ENCODE data around the gene MAD1L1. TPM values are rescaled to one million over a fixed set of nuclear protein-coding genes. Genes with fewer than 3 reads are reported as not detected.

MAD1L1 gene
- total and polyA plus RNA-seq, 2 of the 8 experiments (the other 6 are each of a cell fraction or from before 2014, with no cell fraction given): 40.4 to 44.6 TPM

DNA sequence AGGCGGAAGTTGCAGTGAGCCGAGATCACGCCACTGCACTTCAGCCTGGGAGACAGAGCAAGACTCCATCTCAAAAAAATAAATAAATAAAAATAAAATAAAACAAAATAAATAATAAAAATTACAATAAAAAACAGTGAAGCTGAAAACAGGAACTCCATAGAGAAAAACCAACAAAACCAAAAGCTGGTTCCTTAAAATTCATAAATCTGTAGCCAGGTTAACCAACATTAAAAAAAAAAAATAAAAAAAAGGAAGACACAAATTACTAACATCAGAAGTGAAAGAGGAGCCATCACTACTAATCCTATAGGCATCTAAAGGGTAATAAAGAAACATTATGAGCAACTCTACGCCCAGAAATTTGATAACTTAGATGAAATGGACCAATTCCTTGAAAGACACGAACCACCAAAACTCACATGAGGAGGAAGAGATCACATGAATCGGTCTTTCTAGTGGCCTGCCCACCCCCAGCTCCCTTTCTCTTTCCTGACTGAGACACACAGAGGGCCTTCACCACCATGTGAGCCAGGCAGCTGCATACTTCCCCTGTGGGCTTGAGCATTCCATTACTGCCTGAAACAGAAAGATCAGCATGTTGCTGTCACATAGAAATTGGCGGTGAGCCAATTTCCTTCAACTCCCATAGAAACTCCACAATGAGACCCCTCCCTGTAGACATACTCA lies 208.7 kb downstream of the MAD1L1 start:
- Histone ChIP-seq H2AFZ (ENCODE audit: low read length) (no peak overlapping the region), H2BK5ac (ENCODE audit: low read depth, low read length) (no peak overlapping the region), H2BK15ac (ENCODE audit: low read length) (no peak overlapping the region), H3K79me2 (ENCODE audit: control insufficient read depth in 1 of 2, insufficient read depth in 2 of 2, low read length in 2 of 2) (peaks cover 0 to 6% of the 10 kb centered on the region in 2 experiments; a peak in 2 of 4 replicates), H2BK20ac (ENCODE audit: low read length) (no peak overlapping the region), H2BK120ac (replicated peaks; ENCODE audit: low read depth, low read length) (no peak overlapping the region), H3K9ac (replicated peaks in 1 of 4; ENCODE audit: extremely low read depth in 1 of 4, low read depth in 3 of 4, low read length in 3 of 4) (no peak overlapping the region), H2BK12ac (ENCODE audit: low read depth, low read length) (no peak overlapping the region), H3K4me2 (ENCODE audit: insufficient read depth in 1 of 2, low read depth in 2 of 2, low read length in 2 of 2) (no peak overlapping the region), H3K23me2 (ENCODE audit: low read depth, low read length) (no peaks in the 10 kb centered on the region), H3K27me3 (replicated peaks in 1 of 4; ENCODE audit: control insufficient read depth in 3 of 4, extremely low read depth in 1 of 4, insufficient read depth in 3 of 4, low read length in 3 of 4) (no peaks in the 10 kb centered on the region), H3K27ac (ENCODE audit: low read depth, low read length) (no peak overlapping the region), H3K79me1 (ENCODE audit: low read depth, low read length) (peaks cover 2% of the 10 kb centered on the region), H3K9me3 (ENCODE audit: insufficient read depth in 2 of 2, low read depth in 1 of 2, low read length in 1 of 2) (peaks cover 6 to 11% of the 10 kb centered on the region in 2 experiments; a peak in 2 of 4 replicates), H2AK5ac (ENCODE audit: low read depth, low read length) (no peak overlapping the region), H4K20me1 (replicated peaks in 1 of 2; ENCODE audit: control insufficient read depth in 1 of 2, insufficient read depth in 2 of 2, low read length in 2 of 2) (peaks cover 0 to 4% of the 10 kb centered on the region in 2 experiments), H3K4me1 (replicated peaks in 1 of 4; ENCODE audit: control insufficient read depth in 3 of 4, insufficient read depth in 4 of 4, low read length in 3 of 4) (no peaks in the 10 kb centered on the region; a peak in 1 of 7 replicates), H4K91ac (replicated peaks; ENCODE audit: insufficient read length, low read length) (no peak overlapping the region), H3K18ac (ENCODE audit: extremely low read depth, low read length) (no peak overlapping the region), H4K8ac (ENCODE audit: extremely low read depth, insufficient read depth, low read length) (no peak overlapping the region), H3K14ac (ENCODE audit: insufficient read length) (no peak overlapping the region), H3K23ac (ENCODE audit: insufficient read length) (no peak overlapping the region), H3K4ac (replicated peaks; ENCODE audit: insufficient read length, low read depth, low read length) (no peak overlapping the region), H3K56ac (replicated peaks; ENCODE audit: insufficient read length, low read depth, low read length) (no peak overlapping the region), H3K36me3 (ENCODE audit: control insufficient read depth in 2 of 4, insufficient read depth in 4 of 4, low read length in 3 of 4) (no peaks in the 10 kb centered on the region), H3K4me3 (ENCODE audit: extremely low read depth in 1 of 4, insufficient read depth in 2 of 4, low read depth in 3 of 4, low read length in 4 of 4) (no peak overlapping the region), H4K5ac (ENCODE audit: insufficient read length, low read depth, low read length) (no peak overlapping the region)
- POLR2A ChIA-PET (ENCODE audit: partially characterized antibody): no interaction called here
- CTCF ChIA-PET (ENCODE audit: partially characterized antibody): no interaction called here
- FAIRE-seq (no peak), DNase-seq (ENCODE audit: low read depth in 1 of 2, low spot score in 2 of 2) (no peak)
- 100% methylated on average over 6 of the region's 7 CpGs; no CpG with 5 or more reads in 1 of the 2 experiments for WGBS, 2 experiments (ENCODE audit: extremely low coverage in 1 of 2, insufficient coverage in 1 of 2, insufficient read length in 1 of 2, insufficient replicate concordance in 2 of 2, low coverage in 1 of 2, low lambda C conversion rate in 2 of 2, missing lambda C conversion rate in 1 of 2)
- no peak for TF ChIP-seq USF2 (IDR thresholded peaks at IDR 0.05; ENCODE audit: low read length)
- TF ChIP-seq KDM1A (IDR thresholded peaks at IDR 0.05; ENCODE audit: borderline replicate concordance, low read length): no peak
- no peak for TF ChIP-seq POLR2A (IDR thresholded peaks at IDR 0.05; ENCODE audit: control extremely low read depth in 1 of 2, low read depth in 2 of 2, low read length in 2 of 2)
- TF ChIP-seq CREB1 (IDR thresholded peaks at IDR 0.05): no peak
- TF ChIP-seq, protein P1, sequence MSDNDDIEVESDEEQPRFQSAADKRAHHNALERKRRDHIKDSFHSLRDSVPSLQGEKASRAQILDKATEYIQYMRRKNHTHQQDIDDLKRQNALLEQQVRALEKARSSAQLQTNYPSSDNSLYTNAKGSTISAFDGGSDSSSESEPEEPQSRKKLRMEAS (IDR thresholded peaks at IDR 0.05): no peak
- TF ChIP-seq TAF1 (IDR thresholded peaks at IDR 0.05; ENCODE audit: low read depth, low read length): no peak
- no peak for TF ChIP-seq ZNF274 (IDR thresholded peaks at IDR 0.05; ENCODE audit: borderline replicate concordance, extremely low read depth, low read length)
- no peak for TF ChIP-seq CTCF (IDR thresholded peaks at IDR 0.05; ENCODE audit: control extremely low read depth in 1 of 3, insufficient read depth in 1 of 3, low read depth in 1 of 3, low read length in 3 of 3)
- no peak for TF ChIP-seq NANOG (IDR thresholded peaks at IDR 0.05; ENCODE audit: insufficient read depth, low read depth, low read length, poor library complexity, severe bottlenecking)
- TF ChIP-seq POLR2AphosphoS5 (IDR thresholded peaks at IDR 0.05; ENCODE audit: low read depth, low read length): no peak
